Body of pancreas (tissue), 4 donors: ENCODE measurements around the gene GRIK1.

Experiments
- CTCF ChIP-seq, 7 experiments: fragments of 450-650 bp in 4 of 7; fragments of 200-600 bp in 3 of 7; sonication (generic) in 3 of 7; IDR thresholded peaks; one replicate each; pipeline ENCODE4 v1.5.1; 2016 to 2019; ENCODE audit warnings: antibody characterized with exemption in 7 of 7
- POLR2A ChIP-seq, 3 donors: fragments of 450-650 bp; IDR thresholded peaks; one replicate each; pipeline ENCODE4 v1.6.1; 2016; ENCODE audit warnings: antibody characterized with exemption in 3 of 3, mild to moderate bottlenecking in 2 of 3

- TF ChIP-seq CTCF (IDR thresholded peaks at IDR 0.05) = no peak
- TF ChIP-seq POLR2A (IDR thresholded peaks at IDR 0.05) = no peak
Measured at GRCh38 chr21:29949991-29950390, 10.2 kb upstream of the GRIK1 start.
